GM12878 (cell line): ENCODE measurements around the gene FOXK1. TPM values are rescaled to one million over a fixed set of nuclear protein-coding genes. Genes with fewer than 3 reads are reported as not detected.

Source experiments
- ASH2L ChIP-seq: fragments of 300-600, 200-600 bp; sonication (generic); IDR thresholded peaks from 2 replicates; pipeline ENCODE4 v1.6.1; 2017; ENCODE audit warnings: low read depth, mild to moderate bottlenecking, borderline replicate concordance
- ATF2 ChIP-seq: IDR thresholded peaks from 2 replicates; pipeline ENCODE4 v1.6.1; 2012; ENCODE audit warnings: low read length, inconsistent platforms
- BCL11A ChIP-seq: IDR thresholded peaks from 2 replicates; pipeline ENCODE4 v1.6.1; 2011; ENCODE audit warnings: low read depth, low read length
- BHLHE40 ChIP-seq, 2 experiments: fragments of 450-650 bp in 1 of 2; IDR thresholded peaks; 2 replicates each; pipeline ENCODE4 v1.6.1; 2011 to 2017; ENCODE audit warnings: low read depth in 2 of 2, borderline replicate concordance in 1 of 2, improper control_type of control experiment in 1 of 2, low read length in 1 of 2, mild to moderate bottlenecking in 1 of 2
- BRCA1 ChIP-seq: IDR thresholded peaks from 2 replicates; pipeline ENCODE4 v1.6.1; 2011; ENCODE audit warnings: low read depth, low read length, improper control_type of control experiment
- CBX5 ChIP-seq: sonication (generic); IDR thresholded peaks from 2 replicates; pipeline ENCODE4 v1.6.1; 2016; ENCODE audit warnings: low read depth, moderate library complexity, mild to moderate bottlenecking, inconsistent platforms
- CREM ChIP-seq: IDR thresholded peaks from 2 replicates; pipeline ENCODE4 v1.6.1; 2014; ENCODE audit warnings: antibody characterized with exemption, low read depth
- EGR1 ChIP-seq, 2 experiments: IDR thresholded peaks; 1 replicate in 1 of 2; 2 replicates in 1 of 2; pipeline ENCODE4 v1.6.1; 2011 to 2012; ENCODE audit warnings: low read depth in 2 of 2, low read length in 2 of 2, borderline replicate concordance in 1 of 2, mild to moderate bottlenecking in 1 of 2, moderate library complexity in 1 of 2
- EP300 ChIP-seq, 2 experiments: fragments of 150-350 bp in 1 of 2; IDR thresholded peaks; 2 replicates each; pipeline ENCODE4 v1.6.1; 2011 to 2012; ENCODE audit warnings: low read depth in 2 of 2, low read length in 2 of 2, borderline replicate concordance in 1 of 2, improper control_type of control experiment in 1 of 2, inconsistent platforms in 1 of 2; ENCODE audit not compliant: control insufficient read depth in 1 of 2
- FOS ChIP-seq: IDR thresholded peaks from 3 replicates; pipeline ENCODE4 v1.6.1; 2011; ENCODE audit warnings: borderline replicate concordance; ENCODE audit not compliant: insufficient read length; ENCODE audit errors: extremely low read depth
- IKZF1 ChIP-seq: fragments of 450-650 bp; conservative IDR thresholded peaks from 2 replicates; pipeline ENCODE4 v1.6.1; 2017; ENCODE audit warnings: antibody characterized with exemption, mild to moderate bottlenecking
- MTA2 ChIP-seq: fragments of 450-650 bp; IDR thresholded peaks from 2 replicates; pipeline ENCODE4 v1.6.1; 2016; ENCODE audit warnings: low read depth, mild to moderate bottlenecking, moderate library complexity
- MTA3 ChIP-seq: IDR thresholded peaks from 2 replicates; pipeline ENCODE4 v1.6.1; 2012; ENCODE audit warnings: low read length, inconsistent platforms, borderline replicate concordance
- MYC ChIP-seq: IDR thresholded peaks from 2 replicates; pipeline ENCODE4 v1.6.1; 2011; ENCODE audit warnings: mild to moderate bottlenecking, low read length, moderate library complexity, inconsistent platforms; ENCODE audit not compliant: insufficient read depth, insufficient replicate concordance, insufficient read length, severe bottlenecking
- NFXL1 ChIP-seq: fragments of 450-650 bp; IDR thresholded peaks from 2 replicates; pipeline ENCODE4 v1.6.1; 2017; ENCODE audit warnings: antibody characterized with exemption, mild to moderate bottlenecking, borderline replicate concordance
- NR2C2 ChIP-seq: IDR thresholded peaks from 2 replicates; pipeline ENCODE4 v1.6.1; 2011; ENCODE audit warnings: borderline replicate concordance, low read depth; ENCODE audit not compliant: control insufficient read depth, insufficient read length
- NRF1 ChIP-seq: conservative IDR thresholded peaks from 2 replicates; pipeline ENCODE4 v1.6.1; 2011; ENCODE audit warnings: mild to moderate bottlenecking, low read depth, low read length, improper control_type of control experiment
- PKNOX1 ChIP-seq: fragments of 450-650 bp; IDR thresholded peaks from 2 replicates; pipeline ENCODE4 v1.6.1; 2016; ENCODE audit warnings: mild to moderate bottlenecking
- RBBP5 ChIP-seq: fragments of 200-600 bp; sonication (generic); conservative IDR thresholded peaks from 2 replicates; pipeline ENCODE4 v1.6.1; 2016
- SIN3A ChIP-seq: IDR thresholded peaks from 2 replicates; pipeline ENCODE4 v1.6.1; 2012; ENCODE audit warnings: low read depth, low read length, improper control_type of control experiment
- SIX5 ChIP-seq: IDR thresholded peaks from 2 replicates; pipeline ENCODE4 v1.6.1; 2011; ENCODE audit warnings: mild to moderate bottlenecking, low read depth, low read length, moderate library complexity; ENCODE audit not compliant: severe bottlenecking
- SMAD5 ChIP-seq: IDR thresholded peaks from 2 replicates; pipeline ENCODE4 v1.6.1; 2016; ENCODE audit warnings: antibody characterized with exemption, low read depth
- WRNIP1 ChIP-seq: IDR thresholded peaks from 2 replicates; pipeline ENCODE4 v1.6.1; 2011; ENCODE audit warnings: low read depth, low read length, improper control_type of control experiment, borderline replicate concordance
- ZBTB40 ChIP-seq: fragments of 450-650 bp; IDR thresholded peaks from 2 replicates; pipeline ENCODE4 v1.6.1; 2016; ENCODE audit warnings: mild to moderate bottlenecking, moderate library complexity, borderline replicate concordance
- ZNF24 ChIP-seq: fragments of 450-650 bp; IDR thresholded peaks from 2 replicates; pipeline ENCODE4 v1.6.1; 2017; ENCODE audit warnings: antibody characterized with exemption, mild to moderate bottlenecking
- polyA plus RNA-seq, 11 experiments: library from polyadenylated mRNA; depleted of rRNA in 4 of 11; unstranded in 6 of 11; stranded (reverse) in 5 of 11; fragments of >200 nt; fragmentation: Nextera tagmentation in 4 of 11; fragmentation: Illumina TruSeq in 1 of 11; extraction: Ambion mirVana in 4 of 11; extraction: Trizol in 1 of 11; gene quantifications; 1 replicate in 1 of 11; 2 replicates in 10 of 11; pipeline versions ENCODE4 v1.2.1 to v1.2.3, GENCODE V29; 2011 to 2016; ENCODE audit warnings: inconsistent platforms in 2 of 11, missing spikeins in 2 of 11, low read depth in 1 of 11
- total RNA-seq, 4 experiments: library from RNA; depleted of rRNA in 3 of 4; stranded (reverse); fragments of >200 nt in 3 of 4; fragmentation: Illumina TruSeq in 1 of 4; extraction: Trizol in 1 of 4; gene quantifications; 2 replicates each; pipeline versions ENCODE4 v1.2.1 to v1.2.3, GENCODE V29; 2013 to 2021

The FOXK1 gene
- total and polyA plus RNA-seq, 10 of the 15 experiments (the other 5 are each of a cell fraction or from before 2014, with no cell fraction given) = 0.24 to 31.8 (median 4.5) TPM

- TF ChIP-seq ZBTB40 (no peak), BRCA1 (no peak), MYC (peak; percentile 45), NFXL1 (no peak), NRF1 (no peak), SMAD5 (no peak), CREM (no peak), MTA2 (no peak), CBX5 (no peak), NR2C2 (no peak), BCL11A (no peak), EP300 (IDR thresholded peaks at IDR 0.05; ENCODE audit: borderline replicate concordance in 1 of 2, control insufficient read depth in 1 of 2, low read depth in 2 of 2, low read length in 2 of 2) (no peak), SIX5 (no peak), EGR1 (IDR thresholded peaks at IDR 0.05; ENCODE audit: borderline replicate concordance in 1 of 2, low read depth in 2 of 2, low read length in 2 of 2) (peak in 1 of 2 experiments; percentile 49; a peak in 1 of 3 replicates), ZNF24 (no peak), ASH2L (no peak), IKZF1 (peak; percentile 71), ATF2 (no peak), BHLHE40 (IDR thresholded peaks at IDR 0.05; ENCODE audit: borderline replicate concordance in 1 of 2, low read depth in 2 of 2, low read length in 1 of 2) (peak in 1 of 2 experiments; percentile 79; a peak in 2 of 4 replicates), PKNOX1 (no peak), RBBP5 (no peak), MTA3 (no peak), WRNIP1 (no peak), FOS (no peak), SIN3A (no peak)
These were observed at the start of gene FOXK1 (continued) for GRCh38 chr7:4681886-4682620.
